ENCODE results near the gene CTNS.
A peak's percentile ranks its signal among the peaks of the same experiment; 100 is the strongest.

Gene CTNS

DNA sequence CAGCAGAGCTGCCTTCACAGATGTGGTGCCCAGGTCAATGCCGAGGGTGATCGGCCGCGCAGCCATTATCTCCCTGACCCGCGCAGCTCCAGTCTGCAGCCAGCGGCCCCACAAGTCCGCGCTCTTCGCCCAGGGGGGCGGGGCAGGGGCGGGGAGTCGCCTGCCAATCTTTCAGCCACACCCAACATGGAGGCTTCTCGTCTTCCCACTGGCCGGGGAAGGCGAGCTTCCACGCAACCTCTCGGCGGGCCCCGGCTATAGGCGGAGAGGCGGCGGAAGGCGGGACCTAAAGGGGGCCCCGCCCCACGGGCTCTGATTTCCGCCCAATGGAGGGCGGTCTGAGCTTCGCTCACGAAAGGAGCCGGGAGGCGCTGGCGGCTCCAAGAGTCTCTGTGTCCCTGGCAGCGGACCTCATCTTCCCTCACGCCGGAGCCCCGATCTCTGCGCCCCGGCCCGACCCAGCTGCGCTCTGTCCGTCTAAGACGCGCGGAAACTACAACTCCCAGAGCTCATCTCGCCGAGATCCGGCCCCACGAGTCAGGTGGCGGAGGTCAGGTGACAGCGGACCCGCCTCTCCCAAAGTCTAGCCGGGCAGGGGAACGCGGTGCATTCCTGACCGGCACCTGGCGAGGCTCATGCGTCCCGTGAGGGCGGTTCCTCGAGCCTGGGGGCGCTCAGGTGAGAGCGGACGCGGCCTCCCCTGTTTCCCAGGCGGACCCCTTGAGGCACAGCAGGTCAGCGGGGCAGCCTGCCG is at the start of gene CTNS, which contains the start of gene SHPK:
Gene CTNS (plus strand): TSS at position 607 of the 754 bp plus-strand sequence. CDS start 3,447 bp downstream, outside the sequence.
Gene SHPK (minus strand): TSS at position 97 of the 754 bp plus-strand sequence. CDS start 31 bp downstream, at position 66.
- peak; percentile 90 for DNase-seq

DNA sequence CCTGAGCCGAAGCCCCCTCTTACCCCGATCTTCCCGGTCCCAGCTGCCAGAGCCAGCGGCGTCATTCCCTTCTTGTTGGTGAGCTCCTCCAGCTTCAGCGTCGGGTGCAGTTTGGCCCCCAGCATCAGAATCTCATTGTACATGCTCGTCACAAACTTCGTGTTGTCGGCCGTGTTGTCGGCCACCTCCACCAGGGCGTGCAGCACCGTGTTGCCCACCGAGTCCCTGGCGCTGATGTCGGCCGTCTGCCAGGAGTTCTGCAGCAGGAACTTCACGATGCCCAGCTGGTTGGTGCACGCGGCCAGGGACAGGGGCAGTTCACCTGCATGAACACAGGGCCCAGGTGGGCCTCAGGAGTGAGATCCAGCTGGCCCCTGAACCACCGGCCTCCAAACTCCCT is 46.8 kb upstream of the CTNS start:
- DNase-seq, result no peak

DNA sequence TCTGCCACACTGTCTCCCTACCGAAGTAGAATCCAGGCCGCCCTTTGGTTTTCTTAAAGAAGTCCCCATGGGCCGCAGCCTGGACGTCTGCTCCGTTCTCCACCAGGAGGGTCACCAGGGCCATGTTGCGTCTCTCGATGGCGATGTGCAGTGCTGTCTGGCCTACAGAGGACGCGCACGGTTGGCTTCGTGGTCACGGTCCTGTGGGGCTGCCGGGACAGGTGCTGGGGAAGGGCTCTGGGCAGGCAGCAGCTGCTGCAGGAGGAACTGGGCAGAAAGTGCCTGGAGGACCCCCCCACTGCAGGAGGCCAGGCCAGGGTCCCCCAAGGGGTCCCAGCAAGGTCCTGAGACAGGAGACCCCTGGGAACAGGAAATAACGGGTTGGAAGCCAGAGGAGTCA is 46.3 kb upstream of the CTNS start:
- DNase-seq, result no peak

DNA sequence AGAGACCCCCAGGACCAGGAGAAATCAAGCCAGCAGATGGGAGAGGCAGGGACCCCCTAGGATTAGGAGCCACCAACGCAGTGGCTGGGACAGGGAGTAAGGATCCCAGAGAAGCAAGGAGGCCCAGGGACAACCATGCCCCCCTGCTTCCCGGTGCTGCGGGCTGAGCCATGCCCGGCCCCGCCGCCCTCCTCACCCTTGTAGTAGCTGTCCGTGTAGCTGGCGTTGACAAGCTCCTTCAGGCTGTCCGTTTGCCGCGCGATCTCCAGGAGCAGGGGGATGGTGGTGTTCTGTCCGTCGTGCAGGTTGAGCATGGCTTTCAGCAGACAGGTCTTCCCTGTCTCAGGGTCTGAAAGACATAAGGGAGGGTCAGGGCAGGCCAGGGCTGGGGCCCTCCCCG is 45.8 kb upstream of the CTNS start:
- no peak for DNase-seq

DNA sequence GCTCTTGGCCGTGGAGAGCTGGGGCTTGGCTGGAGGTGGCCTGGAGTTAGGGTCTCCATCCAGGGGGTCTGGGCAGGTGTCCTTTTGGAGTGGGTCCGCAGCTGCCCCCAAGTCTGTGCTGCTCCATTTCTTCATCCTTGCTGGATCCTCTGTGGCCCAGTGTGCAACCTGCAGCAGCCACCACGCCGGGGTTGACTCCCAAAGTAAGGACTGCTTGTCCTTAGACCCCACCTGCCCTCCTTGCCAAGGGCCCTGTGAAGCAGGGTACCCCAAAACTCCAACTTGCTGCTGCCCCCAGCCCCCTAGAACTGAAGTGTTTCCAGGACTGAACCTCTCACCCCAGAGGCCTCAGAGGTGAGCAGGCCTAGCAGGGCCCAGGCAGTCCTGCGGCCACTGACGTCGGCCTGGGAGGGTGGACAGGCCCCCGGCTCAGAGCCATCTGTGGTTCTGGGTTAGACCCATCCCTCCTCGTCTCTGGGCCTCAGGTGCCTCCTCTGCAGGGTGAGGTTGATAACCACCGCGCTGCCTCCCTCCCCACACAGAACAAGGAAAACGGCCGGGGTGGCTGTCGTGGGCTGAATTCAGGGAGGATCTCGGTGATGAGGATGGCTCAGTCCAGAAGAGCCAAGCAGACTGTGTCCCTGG is 44.2 kb upstream of the CTNS start:
- no peak for DNase-seq

DNA sequence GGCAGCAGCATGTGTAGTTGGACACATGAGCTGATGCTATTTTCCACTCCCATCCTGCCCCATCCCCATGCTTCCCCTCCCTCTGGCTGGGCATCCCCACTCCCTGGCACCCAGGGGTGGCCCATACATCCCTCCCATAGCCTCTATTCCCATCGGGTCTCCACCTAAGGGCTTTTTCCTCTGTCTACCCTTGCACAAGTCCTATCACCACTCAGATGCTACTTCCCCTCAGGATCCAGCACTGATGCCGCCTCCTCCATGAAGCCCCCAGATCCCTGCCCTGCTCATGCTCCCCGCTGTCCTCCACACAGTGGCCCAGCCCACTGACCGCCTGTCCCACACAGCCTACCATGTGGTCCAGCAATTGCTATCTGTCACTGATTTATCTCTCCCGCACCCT is 43.2 kb upstream of the CTNS start:
- no peak for DNase-seq

DNA sequence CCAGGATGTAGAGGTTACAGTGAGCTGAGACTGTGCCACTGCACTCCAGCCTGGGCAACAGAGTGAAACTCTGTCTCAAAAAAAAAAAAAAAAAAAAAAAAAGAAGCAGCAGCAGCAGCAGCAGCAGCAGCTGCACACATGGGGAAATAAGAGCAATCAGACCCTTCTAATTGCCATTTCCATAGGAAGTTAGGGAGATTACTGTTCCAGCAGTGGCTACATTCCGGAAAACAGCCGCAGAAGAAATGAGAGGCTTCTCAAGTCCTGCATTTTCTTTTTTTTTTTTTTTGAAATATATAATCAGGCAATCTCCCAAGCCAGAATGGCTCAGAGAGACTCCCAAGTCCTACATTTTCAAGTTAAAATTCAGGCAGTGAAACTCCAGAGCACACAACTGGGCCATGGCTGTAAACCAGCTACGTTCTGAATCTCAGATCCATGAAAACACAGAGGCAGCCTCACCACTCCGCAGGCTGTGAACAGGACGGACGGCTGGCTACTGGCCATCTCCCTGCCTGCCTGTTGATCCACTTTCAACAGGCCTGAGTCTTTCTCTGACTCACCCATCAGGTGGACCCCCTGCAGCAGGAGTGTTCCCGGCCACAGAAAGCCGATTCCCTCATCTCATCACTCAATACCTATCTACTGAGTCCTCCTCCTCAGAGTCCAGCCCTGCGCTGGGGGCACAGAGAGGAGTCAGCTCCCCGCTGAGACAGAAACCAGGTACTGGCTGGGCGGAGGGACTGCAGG is 42.3 kb upstream of the CTNS start:
- no peak for DNase-seq

DNA sequence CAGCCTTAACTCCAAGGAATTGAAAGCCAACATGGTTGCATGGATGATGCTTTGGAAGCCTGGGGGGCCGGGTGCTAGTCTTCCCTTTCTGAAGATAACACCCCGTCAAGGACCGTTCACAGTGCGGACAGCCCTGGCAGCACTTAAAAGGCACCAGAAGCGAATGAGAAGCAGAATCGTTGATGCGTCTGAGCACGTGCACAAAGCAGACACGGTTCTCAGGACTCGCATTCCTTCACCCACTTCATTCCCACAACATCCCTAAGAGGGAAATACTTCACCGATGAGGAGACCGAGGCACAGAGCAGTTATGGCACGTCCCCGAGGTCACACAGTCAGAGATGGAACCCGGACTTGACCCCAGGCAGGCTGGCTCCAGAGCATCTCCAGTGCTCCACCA is 41.6 kb upstream of the CTNS start:
- no peak for DNase-seq

DNA sequence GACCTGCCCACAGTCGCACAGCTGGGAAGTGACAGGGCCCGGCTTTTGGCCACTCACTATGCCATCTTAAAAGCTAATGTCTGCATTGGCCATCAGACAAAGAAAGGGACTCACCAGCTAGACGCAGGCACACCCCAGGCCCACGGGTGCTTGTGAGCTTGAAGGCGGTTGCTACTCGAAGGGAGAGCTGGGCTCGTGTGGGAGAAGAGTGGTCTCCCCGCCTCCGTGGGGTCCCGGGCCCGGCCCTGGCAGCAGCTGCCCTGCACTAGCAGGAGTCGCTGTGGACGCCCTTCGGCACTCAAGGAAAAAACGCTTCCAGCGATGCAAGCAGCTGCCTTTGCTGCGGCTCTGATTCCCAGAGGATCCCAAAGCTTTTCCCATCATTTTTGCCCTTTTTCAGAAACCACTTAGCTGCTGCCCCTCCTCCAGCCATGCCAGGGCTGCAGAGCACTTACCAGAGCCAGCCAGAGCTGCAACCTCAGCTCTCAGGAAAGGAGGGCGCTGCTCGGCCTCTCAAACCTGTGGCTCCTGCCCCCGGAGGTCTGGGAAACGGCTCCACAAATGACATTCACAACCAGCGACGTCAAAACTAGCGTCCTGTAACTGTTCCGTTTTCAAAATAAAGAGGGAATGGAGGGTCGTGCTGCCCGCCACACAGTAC is 39.6 kb upstream of the CTNS start:
- no peak for DNase-seq

DNA sequence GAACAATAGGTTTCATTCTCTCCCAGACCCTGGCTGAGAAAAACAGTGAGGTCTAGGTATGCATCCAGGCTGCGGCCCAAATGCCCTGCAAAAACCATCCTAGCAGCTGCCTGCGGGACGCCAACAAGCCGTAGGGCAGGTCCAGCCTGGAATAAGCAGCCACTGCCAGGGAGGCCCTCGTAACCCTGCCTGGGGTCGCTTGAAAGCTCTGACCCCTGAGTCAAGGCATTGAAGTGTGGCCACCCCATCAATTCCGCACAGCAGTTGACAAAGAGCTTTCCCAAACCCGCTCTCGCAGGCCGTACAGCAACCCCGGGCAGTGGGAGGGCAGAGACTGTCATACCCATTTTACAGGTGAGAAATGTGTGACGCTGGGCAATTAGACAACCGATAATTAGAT is 38.5 kb upstream of the CTNS start:
- no peak for DNase-seq

DNA sequence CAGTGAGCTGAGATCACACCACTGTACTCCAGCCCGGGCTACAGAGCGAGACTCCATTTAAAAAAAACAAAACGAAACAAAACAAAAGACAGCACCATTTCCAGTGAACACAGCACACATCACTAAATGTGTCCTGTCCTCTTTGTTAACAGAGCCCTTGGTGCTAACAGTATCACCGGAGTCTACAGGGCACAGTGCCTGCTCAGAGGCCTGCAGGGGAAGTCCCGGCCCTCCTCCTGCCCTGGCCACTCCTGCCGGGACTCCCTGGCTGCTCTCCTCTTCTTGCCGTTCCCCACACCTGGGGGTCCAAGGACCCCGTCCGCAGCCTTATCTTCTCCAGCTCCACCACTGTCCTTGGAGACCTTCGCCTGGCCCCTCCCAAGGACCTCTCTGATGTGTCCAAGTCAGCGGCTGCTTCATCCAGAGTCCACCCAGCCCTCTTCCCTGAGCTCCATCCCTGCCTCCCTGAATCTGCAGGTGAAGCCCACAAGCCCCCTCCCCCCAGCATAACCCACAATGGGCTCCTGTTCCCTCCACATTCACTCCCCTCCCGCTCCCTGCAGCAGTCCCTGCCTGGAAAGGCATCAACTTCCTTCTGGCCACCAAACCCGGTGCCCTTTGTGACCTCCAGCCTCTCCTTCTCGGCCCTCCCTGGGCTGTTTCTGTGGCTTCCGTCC is 35.9 kb upstream of the CTNS start:
- DNase-seq, result no peak

DNA sequence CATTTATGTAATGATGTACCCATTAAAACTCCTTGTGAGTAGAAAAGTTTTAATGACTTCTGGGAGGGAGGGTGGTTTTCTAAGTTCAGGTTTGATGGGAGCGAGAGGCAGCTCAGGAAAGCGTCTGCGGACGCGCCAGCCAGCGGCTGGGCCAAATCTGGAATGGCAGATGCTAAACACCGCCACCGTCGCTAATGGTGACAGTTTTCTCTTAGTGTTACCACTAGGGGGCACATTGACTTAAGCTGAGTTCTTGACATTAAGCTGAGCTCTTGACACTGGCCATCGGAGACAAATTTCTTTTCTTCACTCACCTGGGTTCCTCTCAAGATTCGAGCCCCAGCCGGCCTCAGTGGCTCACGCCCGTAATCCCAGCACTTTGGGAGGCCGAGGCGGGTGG is 34.1 kb upstream of the CTNS start:
- no peak for DNase-seq

DNA sequence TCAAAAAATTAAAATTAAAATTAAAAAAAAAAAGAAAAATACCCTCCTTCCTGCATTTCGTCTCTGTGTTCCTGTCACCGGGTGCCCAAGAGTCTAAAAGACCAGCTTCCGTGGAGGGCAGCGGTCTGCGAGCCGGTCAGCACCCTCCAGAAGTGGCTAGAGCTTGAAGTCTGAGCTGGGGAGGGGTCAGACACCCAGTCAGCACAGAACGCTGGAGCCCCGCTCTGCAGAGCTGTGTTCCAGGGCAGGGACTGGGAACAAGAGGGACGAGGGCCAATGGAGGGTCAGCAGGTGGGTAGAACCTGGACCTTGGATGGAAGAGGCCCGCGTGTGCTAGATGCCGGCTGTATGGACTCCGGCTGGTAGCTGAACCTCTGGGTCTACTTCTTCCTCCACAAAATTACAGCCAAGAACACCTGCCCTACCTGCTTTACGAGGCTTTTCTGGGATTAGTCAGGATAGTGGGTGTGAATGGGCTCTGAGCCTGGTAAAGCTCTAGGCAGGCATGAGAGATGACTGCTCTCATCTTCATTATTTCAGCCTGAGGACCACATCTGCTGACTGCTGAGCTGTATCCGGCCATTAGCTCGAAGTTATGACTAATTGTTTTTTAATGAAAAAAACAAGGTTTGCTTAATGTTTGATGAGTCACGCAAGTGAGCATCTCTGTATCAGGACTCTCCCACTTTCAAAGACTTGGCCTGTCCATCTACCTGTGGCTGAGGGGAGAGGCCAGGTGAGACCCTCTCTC is 33.3 kb upstream of the CTNS start:
- DNase-seq, result no peak

DNA sequence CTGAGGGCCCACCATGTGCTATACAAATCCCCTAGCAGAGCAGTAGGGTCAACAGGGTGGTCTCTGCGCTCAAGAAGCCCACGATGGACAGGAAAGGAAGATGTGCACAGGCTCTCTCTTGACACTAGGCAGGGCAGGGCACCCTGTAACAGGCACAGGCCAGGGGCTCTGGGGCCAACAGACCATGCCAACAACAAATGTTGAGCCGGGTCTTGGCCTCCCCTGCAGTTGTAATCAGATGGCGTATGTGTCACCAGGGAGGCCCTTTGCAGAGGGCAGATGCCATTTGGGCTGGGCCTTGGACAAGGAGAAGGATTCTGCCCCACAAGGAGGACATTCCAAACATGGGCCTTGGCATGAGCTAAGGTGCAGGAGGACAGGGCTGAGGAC is 32.7 kb upstream of the CTNS start:
- no peak for DNase-seq

DNA sequence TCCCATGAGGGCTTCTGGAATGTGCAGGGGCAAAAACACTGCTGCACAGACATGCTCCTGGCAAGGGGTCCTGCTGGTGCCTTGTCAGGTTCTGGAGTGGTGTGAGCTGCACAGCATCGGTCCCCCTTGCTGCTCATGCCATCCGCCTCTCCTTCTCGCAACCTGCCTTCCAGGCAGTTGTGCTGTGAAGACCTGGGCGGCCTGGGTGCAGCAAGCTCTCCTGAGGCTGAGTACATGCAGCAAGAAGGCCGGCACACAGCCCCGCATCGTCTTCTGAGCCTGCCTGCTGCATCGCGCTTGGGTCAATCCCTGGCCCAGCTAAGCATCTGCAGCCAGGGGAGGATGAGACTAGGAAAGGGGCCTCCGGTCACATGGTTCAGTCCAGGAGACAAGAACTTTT is 26.9 kb upstream of the CTNS start:
- DNase-seq, result no peak

DNA sequence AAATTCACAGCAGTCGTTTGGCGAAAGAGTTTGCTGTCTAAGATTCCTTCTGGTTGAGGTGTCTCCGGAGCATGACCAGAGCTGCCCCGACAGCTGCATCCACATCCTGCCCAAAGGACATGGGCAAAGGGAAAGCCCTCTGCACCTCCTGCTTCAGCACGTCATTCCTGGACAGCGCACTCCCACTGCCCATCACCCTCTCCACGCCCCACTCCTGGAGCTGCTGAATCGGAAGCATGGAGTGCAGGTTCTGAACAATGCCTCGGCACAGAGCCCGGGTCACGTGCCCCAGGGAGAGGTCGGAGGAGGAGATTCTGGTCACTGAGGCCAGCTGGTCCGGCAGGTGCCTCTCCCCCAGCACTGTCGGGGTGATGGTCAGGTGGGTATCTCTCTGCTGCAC is 26.0 kb upstream of the CTNS start:
- DNase-seq, result no peak

DNA sequence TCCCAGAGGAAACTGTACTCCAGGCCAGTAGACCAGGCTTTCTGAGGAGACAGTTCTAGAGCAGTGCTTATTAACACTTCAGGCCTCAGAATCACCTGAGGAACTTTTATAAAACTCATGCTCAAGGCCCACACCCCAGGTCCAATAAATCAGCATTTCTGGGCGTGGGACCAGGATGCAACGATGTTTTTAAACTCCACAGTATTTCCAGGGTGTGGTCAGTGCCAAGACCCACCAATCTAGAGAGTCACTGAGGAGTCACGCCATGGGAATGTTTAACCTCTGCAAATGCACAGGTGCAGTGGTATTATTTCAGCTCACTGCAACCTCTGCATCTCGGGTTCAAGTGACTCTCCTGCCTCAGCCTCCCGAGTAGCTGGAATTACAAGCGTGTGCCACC is 23.4 kb upstream of the CTNS start:
- DNase-seq, result no peak

DNA sequence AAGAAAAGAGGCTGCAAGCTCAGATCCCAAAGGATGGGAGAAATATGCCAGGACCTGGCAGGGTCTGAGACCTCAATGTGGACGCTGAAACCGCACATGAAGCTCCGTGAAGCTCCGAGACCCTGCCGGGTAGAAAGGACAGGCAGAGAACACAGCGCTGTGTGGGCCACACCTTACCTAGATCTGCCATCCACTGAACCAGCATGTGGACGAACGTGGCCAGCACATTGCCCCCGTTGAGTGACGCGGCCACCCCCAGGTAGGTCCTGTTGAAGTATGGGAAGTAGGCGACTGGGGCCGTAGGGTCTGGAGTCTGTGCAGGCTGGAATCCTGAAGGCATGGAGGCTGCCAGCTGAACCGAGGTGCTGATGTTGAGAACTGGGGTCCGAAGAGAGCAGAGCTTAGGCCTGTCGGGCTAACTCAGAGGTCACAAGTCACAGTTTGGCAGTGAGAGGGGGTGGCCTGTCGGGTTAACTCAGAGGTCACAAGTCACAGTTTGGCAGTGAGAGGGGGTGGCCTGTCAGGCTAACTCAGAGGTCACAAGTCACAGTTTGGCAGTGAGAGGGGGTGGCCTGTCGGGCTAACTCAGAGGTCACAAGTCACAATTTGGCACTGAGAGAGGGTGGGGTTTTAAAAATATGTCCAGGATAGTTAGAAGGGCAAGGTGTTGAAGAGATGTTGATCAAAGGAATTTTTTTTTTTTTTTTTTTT is 21.2 kb upstream of the CTNS start:
- DNase-seq, result no peak

DNA sequence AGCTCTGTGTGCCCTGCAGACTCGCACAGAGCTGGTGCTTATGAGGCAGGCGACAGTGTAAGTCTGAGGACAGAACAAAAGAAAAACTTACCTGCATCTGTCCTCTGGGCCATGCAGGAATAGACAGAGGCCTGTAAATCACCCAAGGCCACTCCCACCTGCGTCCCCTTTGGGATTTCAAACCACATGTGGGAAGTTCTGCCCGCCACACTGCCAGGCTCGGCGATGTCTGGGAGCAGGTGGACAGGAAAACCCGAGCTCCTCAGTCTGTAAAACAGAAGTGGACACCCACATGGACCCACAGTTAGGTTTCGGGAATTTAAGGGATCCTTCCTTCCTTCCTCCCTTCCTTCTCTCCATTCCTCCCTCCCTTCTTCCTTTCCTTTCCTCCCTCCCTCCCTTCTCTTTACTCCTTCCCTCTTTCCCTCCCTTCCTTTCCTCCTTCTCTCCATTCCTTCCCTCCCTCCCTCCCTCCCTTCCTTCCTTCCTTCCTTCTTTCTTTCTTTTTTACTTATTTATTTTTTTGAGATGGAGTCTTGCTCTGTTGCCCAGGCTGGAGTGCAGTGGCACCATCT is 15.3 kb upstream of the CTNS start:
- no peak for DNase-seq

DNA sequence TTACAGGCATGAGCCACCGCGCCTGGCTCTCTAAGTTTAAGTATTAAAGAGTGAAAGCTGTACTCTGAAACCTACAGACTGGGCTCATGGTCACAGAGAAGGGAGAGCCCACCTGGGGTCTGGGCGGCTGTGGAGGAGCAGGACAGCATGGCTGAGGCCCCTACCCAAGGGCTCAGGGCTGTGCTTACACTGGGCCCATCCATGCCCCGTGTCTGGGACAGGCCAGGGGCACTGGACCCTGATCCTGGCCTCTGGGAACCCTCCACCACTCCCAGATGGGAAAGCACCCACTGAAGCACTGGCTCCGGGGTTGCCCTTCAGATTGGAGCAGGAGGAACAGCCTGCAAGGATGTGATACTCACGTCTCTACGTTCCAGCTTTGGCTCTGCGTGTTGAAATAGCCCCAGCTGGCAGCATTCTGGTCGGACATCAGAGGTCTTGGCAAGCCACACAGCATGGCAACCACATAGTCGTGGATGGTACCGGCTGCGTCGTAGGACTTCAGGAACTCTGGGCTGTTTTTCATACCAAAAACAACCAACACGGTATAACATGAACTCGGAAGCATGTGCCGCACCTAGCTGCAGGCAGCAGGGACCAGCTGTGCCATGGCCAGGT is 13.5 kb upstream of the CTNS start:
- no peak for DNase-seq
